Medulla oblongata (tissue), 1 donor: ENCODE results near the gene POLE4.

ENCODE experiments used
- DNase-seq: peaks from one replicate; pipeline ENCODE4 v3.0.0-alpha.2; 2015; ENCODE audit errors: extremely low spot score

The POLE4 gene

GRCh38 chr2:74939919-74940812 lies 18.3 kb upstream of the POLE4 start:
- no peak for DNase-seq

GRCh38 chr2:74941284-74941683 lies 17.2 kb upstream of the POLE4 start:
- no peak for DNase-seq

- DNase-seq, result no peak
Observed at GRCh38 chr2:74942263-74942662, 16.2 kb upstream of the POLE4 start.

- DNase-seq, result no peak
Observed at GRCh38 chr2:74944987-74945787, 13.3 kb upstream of the POLE4 start.

- DNase-seq, result no peak
Observed at GRCh38 chr2:74945788-74946331, 12.6 kb upstream of the POLE4 start.

- DNase-seq, result no peak
Observed at GRCh38 chr2:74947703-74948102, 10.7 kb upstream of the POLE4 start.

- DNase-seq, result no peak
Observed at GRCh38 chr2:74948779-74949178, 9.7 kb upstream of the POLE4 start.

GRCh38 chr2:74951211-74951754 lies 7.2 kb upstream of the POLE4 start:
- DNase-seq, result no peak

GRCh38 chr2:74952575-74952974 lies 5.9 kb upstream of the POLE4 start:
- no peak for DNase-seq

- DNase-seq, result no peak
Observed at GRCh38 chr2:74953796-74954499, 4.5 kb upstream of the POLE4 start.

- DNase-seq, result no peak
Observed at GRCh38 chr2:74954500-74954874, 4.0 kb upstream of the POLE4 start.

- no peak for DNase-seq
Observed at GRCh38 chr2:74957886-74958273, 563 bp upstream of the POLE4 start.

GRCh38 chr2:74959106-74959751 lies 786 bp downstream of the POLE4 start:
- no peak for DNase-seq

GRCh38 chr2:74966887-74967286 lies 8.4 kb downstream of the POLE4 start:
- no peak for DNase-seq

- DNase-seq, result no peak
Observed at GRCh38 chr2:74975016-74975415, 16.6 kb downstream of the POLE4 start.

GRCh38 chr2:74979844-74980243 lies 21.4 kb downstream of the POLE4 start:
- no peak for DNase-seq

GRCh38 chr2:74982577-74982976 lies 24.1 kb downstream of the POLE4 start:
- DNase-seq, result peak; percentile 11

- DNase-seq, result no peak
Observed at GRCh38 chr2:74983631-74984392, 25.4 kb downstream of the POLE4 start.

GRCh38 chr2:74984947-74985637 lies 26.6 kb downstream of the POLE4 start:
- no peak for DNase-seq
